GM10266 (cell line): Measurements from ENCODE around the gene TSC22D2.
"Not testable (repeated sequence)": the region's sequence is repeated elsewhere in the genome, so short reads cannot be mapped to it uniquely, and the experiment has no call there.

ENCODE experiments used
- DNase-seq: peaks from one replicate; pipeline ENCODE4 v3.0.0; 2012; ENCODE audit errors: extremely low spot score
- TF ChIP-seq, protein P1 (sequence below): IDR thresholded peaks from 2 replicates; pipeline ENCODE4 v1.5.1; 2012; ENCODE audit warnings: mild to moderate bottlenecking, low read depth; ENCODE audit not compliant: control insufficient read depth, insufficient read depth; ENCODE audit errors: missing control alignments

The TSC22D2 gene

GRCh38 chr3:150472421-150472820 lies 64.3 kb downstream of the TSC22D2 start:
- DNase-seq: no peak
- TF ChIP-seq, protein P1, sequence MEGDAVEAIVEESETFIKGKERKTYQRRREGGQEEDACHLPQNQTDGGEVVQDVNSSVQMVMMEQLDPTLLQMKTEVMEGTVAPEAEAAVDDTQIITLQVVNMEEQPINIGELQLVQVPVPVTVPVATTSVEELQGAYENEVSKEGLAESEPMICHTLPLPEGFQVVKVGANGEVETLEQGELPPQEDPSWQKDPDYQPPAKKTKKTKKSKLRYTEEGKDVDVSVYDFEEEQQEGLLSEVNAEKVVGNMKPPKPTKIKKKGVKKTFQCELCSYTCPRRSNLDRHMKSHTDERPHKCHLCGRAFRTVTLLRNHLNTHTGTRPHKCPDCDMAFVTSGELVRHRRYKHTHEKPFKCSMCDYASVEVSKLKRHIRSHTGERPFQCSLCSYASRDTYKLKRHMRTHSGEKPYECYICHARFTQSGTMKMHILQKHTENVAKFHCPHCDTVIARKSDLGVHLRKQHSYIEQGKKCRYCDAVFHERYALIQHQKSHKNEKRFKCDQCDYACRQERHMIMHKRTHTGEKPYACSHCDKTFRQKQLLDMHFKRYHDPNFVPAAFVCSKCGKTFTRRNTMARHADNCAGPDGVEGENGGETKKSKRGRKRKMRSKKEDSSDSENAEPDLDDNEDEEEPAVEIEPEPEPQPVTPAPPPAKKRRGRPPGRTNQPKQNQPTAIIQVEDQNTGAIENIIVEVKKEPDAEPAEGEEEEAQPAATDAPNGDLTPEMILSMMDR: no peak

DNA sequence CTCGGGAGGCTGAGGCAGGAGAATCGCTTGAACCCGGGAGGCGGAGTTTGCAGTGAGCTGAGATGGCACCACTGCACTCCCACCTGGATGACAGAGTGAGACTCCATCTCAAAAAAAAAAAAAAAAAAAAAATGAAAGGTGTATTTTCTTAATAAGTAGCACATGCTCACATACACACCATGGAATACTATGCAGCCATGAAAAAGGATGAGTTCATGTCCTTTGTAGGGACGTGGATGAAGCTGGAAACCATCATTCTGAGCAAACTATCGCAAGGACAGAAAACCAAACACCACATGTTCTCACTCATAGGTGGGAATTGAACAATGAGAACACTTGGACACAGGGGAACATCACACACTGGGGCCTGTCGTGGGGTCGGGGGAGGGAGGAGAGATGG lies 65.1 kb downstream of the TSC22D2 start:
- not testable (repeated sequence) for DNase-seq

DNA sequence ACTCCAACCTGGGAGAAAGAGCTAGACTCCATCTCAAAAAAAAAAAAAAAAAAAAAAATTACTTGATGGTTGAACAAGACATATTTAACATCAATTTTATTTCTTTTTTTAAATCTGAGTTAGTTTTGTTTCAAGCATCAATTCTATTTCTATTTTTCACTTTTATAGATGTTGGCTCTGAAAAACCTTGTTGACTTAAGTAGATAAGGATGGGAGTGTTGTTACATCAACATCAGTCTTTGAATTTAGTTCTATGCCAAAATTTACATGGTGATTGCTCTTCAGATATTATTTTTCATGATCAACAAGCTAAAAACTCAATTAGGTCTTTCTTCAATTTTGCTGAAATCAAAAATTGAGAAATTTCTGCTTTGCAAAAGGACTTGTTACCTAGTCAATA lies 71.3 kb downstream of the TSC22D2 start:
- TF ChIP-seq, protein P1: no peak
- no peak for DNase-seq

- TF ChIP-seq, protein P1: no peak
- no peak for DNase-seq
Measured at GRCh38 chr3:150480877-150481276, 72.8 kb downstream of the TSC22D2 start.

DNA sequence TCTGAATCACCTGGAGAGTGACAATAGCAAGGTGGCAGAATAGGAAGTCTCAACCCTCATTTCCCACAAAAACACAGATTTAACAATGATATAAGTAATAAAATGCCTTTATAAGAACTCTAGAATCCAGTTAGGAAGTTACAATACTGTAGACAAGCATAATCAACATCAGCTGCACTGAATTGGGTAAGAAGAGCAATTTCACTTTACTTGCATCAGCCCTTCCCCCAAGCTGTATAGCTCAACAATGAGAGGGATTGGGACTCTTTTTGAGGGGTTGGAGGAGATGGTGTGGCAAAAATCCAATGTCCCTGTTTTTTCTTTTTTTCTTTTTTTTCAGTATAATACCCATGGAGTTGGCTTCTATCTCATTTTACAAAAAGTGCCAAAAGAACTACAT lies 75.1 kb downstream of the TSC22D2 start:
- no peak for DNase-seq
- TF ChIP-seq, protein P1: no peak

DNA sequence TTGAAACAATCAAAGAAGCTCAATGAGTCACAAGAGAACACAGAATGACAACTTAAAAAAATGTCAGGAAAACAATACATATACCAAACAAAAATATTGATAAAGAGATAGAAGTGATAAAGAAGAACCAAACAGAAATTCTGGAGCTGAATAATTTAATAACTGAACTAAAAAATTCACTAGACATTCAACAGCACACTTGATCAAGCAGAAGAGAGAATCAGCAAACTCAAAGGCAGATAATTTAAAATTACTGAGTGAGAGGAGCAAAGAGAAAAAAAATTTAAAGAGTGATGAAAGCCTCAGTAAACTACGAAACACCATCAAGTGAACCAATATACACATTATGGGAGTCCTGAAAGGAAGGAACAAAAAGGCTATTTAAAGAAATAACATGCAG lies 76.3 kb downstream of the TSC22D2 start:
- DNase-seq: no peak

GRCh38 chr3:150488867-150489266 lies 80.8 kb downstream of the TSC22D2 start:
- no peak for DNase-seq
- TF ChIP-seq, protein P1: no peak

More for the DNA sequence above, 76.3 kb downstream of the TSC22D2 start:
- TF ChIP-seq, protein P1: no peak

DNA sequence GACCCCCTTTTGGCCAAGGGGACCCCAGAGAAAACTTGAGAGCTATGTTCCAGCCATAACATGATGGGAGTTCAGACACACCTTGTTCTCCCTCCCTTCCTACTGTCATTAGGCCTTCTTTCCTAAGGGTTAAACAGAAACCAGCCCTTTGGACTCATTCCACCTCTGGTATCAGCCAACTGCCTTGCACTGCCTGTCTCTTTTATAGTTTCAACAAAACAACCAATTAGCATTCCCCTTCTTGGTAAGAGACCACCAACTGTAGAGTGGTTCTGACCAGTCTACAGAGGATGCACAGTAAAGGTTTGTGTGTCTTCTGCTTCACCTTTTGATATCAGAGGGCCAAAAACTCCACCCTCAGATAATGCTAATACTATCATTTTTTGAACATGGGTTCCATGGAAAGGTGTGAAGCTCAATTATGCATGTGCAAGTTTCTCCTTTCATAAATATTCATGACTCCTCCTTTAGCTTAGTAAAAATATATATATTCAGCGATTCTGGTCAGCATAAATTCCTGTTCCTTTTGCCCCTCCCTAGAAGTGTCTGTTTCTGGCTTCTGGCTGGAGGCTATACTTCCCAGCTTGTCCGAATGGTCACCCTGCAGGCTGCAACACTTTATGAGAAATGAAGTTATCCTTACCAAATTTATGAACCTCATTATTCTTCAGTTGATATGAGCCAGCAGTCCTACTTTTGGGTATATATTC lies 82.3 kb downstream of the TSC22D2 start:
- no peak for DNase-seq
- TF ChIP-seq, protein P1: no peak
